Measurements from ENCODE around the gene SLC12A9.
"Not testable (repeated sequence)": the region's sequence is repeated elsewhere in the genome, so short reads cannot be mapped to it uniquely, and the experiment has no call there.

DNA sequence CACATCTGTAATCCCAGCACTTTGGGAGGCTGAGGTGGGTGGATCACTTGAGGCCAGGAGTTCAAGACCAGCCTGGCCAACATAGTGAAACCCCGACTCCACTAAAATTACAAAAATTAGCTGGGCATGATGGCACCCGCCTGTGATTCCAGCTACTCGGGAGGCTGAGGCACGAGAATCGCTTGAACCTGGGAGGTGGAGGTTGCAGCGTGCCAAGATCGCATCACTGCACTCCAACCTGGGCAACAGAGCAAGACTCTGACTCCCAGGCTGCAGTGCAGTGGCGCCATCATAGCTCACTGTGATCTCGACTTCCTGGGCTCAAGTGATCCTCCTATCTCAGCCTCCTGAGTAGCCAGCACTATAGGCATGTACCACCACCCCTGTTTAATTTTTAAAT is 2.4 kb downstream of the SLC12A9 start:
- TF ChIP-seq POLR2A (IDR thresholded peaks at IDR 0.05), result not testable (repeated sequence)
- TF ChIP-seq, protein P1, sequence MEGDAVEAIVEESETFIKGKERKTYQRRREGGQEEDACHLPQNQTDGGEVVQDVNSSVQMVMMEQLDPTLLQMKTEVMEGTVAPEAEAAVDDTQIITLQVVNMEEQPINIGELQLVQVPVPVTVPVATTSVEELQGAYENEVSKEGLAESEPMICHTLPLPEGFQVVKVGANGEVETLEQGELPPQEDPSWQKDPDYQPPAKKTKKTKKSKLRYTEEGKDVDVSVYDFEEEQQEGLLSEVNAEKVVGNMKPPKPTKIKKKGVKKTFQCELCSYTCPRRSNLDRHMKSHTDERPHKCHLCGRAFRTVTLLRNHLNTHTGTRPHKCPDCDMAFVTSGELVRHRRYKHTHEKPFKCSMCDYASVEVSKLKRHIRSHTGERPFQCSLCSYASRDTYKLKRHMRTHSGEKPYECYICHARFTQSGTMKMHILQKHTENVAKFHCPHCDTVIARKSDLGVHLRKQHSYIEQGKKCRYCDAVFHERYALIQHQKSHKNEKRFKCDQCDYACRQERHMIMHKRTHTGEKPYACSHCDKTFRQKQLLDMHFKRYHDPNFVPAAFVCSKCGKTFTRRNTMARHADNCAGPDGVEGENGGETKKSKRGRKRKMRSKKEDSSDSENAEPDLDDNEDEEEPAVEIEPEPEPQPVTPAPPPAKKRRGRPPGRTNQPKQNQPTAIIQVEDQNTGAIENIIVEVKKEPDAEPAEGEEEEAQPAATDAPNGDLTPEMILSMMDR (IDR thresholded peaks at IDR 0.05), result not testable (repeated sequence)
